PC-3 (cell line): ENCODE results near the gene SLC1A7. TPM values are rescaled to one million over a fixed set of nuclear protein-coding genes. Genes with fewer than 3 reads are reported as not detected.

Experiments
- ATAC-seq: fragments of 200-7000 bp; cut with Tn5 transposase; 2 replicates; pipeline ENCODE4 v1.9.1; 2020; ENCODE audit warnings: mild to moderate bottlenecking, moderate library complexity
- BruUV-seq: library from RNA; stranded (reverse); fragments of 400-500 nt; replicated peaks from 2 replicates; lab custom pipeline; 2021; lab: Mats Ljungman, UMichigan
- CTCF ChIA-PET: fragments of 300-600 bp; sonication (Branson Sonifier 250); formaldehyde crosslinking; loops from one replicate; lab custom pipeline; 2022; ENCODE audit warnings: antibody characterized with exemption; lab: Charles Lee
- POLR2A ChIA-PET: fragments of 300-600 bp; sonication (Branson Sonifier 250); formaldehyde crosslinking; loops from one replicate; lab custom pipeline; 2022; ENCODE audit warnings: antibody characterized with exemption; ENCODE audit not compliant: unreplicated experiment; lab: Charles Lee
- DNase-seq: peaks from one replicate; pipeline ENCODE4 v3.0.0-alpha.2; 2015
- H2AFZ ChIP-seq: fragments of 300-600 bp; sonication (generic); 2 replicates; pipeline ENCODE4 v1.6.0; 2016; ENCODE audit warnings: antibody characterized with exemption, low read length
- H3F3A ChIP-seq: fragments of 300-600 bp; sonication (generic); one replicate; pipeline ENCODE4 v1.6.0; 2017; ENCODE audit warnings: antibody characterized with exemption, low read length, control low read depth, mild to moderate bottlenecking; ENCODE audit not compliant: unreplicated experiment
- H3K27ac ChIP-seq: fragments of 300-600 bp; sonication (generic); 2 replicates; pipeline ENCODE4 v1.5.1; 2016; ENCODE audit warnings: mild to moderate bottlenecking, low read length
- H3K27me3 ChIP-seq: fragments of 300-600 bp; sonication (generic); 2 replicates; pipeline ENCODE4 v1.6.1; 2016; ENCODE audit warnings: low read length, mixed read lengths
- H3K36me3 ChIP-seq: fragments of 300-600 bp; sonication (generic); 2 replicates; pipeline ENCODE4 v1.6.1; 2016; ENCODE audit warnings: low read depth, mixed run types, low read length, mixed read lengths
- H3K4me1 ChIP-seq: fragments of 300-600 bp; sonication (generic); 2 replicates; pipeline ENCODE4 v1.5.1; 2016; ENCODE audit warnings: low read length; ENCODE audit not compliant: insufficient read depth
- H3K4me2 ChIP-seq: fragments of 300-600 bp; sonication (generic); 2 replicates; pipeline ENCODE4 v1.6.0; 2016; ENCODE audit warnings: low read length
- H3K4me3 ChIP-seq: fragments of 300-600 bp; sonication (generic); 2 replicates; pipeline ENCODE4 v1.5.1; 2016; ENCODE audit warnings: mild to moderate bottlenecking, low read length, mixed read lengths
- H3K79me2 ChIP-seq: fragments of 300-600 bp; sonication (generic); 2 replicates; pipeline ENCODE4 v1.6.1; 2017; ENCODE audit warnings: low read length, mixed read lengths
- H3K9ac ChIP-seq: fragments of 300-600 bp; sonication (generic); 2 replicates; pipeline ENCODE4 v1.6.0; 2016; ENCODE audit warnings: mild to moderate bottlenecking, low read length
- H3K9me2 ChIP-seq: fragments of 300-600 bp; sonication (generic); replicated peaks from 2 replicates; pipeline ENCODE4 v1.6.1; 2016; ENCODE audit warnings: mixed run types, low read length, mixed read lengths
- H3K9me3 ChIP-seq: fragments of 300-600 bp; sonication (generic); 2 replicates; pipeline ENCODE4 v1.6.1; 2016; ENCODE audit warnings: low read length, mixed read lengths
- H4K20me1 ChIP-seq: fragments of 300-600 bp; sonication (generic); 2 replicates; pipeline ENCODE4 v1.6.1; 2016; ENCODE audit warnings: low read length, mixed read lengths
- EZH2 ChIP-seq: fragments of 300-600 bp; sonication (generic); IDR thresholded peaks from one replicate; pipeline ENCODE4 v1.6.1; 2017; ENCODE audit warnings: antibody characterized with exemption, mild to moderate bottlenecking, low read length; ENCODE audit not compliant: unreplicated experiment
- EZH2phosphoT487 ChIP-seq: fragments of 300-600 bp; sonication (generic); IDR thresholded peaks from 2 replicates; pipeline ENCODE4 v1.6.1; 2018; ENCODE audit warnings: mild to moderate bottlenecking, antibody characterized with exemption, low read length, borderline replicate concordance
- intact Hi-C: fragments of 100-400 bp; cut with micrococcal nuclease; formaldehyde crosslinking; loops from 2 replicates; pipeline ENCODE4 v1.9.0; 2023
- total RNA-seq: library from RNA; depleted of rRNA; stranded (reverse); fragments of >200 nt; gene quantifications from 2 replicates; pipeline ENCODE4 v1.2.3, GENCODE V29; 2014
- TF ChIP-seq, protein P1 (sequence below): fragments of 300-600 bp; sonication (generic); conservative IDR thresholded peaks from 2 replicates; pipeline ENCODE4 v1.5.1; 2017; ENCODE audit warnings: antibody characterized with exemption, low read depth, mild to moderate bottlenecking, low read length

The SLC1A7 gene
- total RNA-seq, 1 experiment from 2014 or later, result 0.26 TPM

DNA sequence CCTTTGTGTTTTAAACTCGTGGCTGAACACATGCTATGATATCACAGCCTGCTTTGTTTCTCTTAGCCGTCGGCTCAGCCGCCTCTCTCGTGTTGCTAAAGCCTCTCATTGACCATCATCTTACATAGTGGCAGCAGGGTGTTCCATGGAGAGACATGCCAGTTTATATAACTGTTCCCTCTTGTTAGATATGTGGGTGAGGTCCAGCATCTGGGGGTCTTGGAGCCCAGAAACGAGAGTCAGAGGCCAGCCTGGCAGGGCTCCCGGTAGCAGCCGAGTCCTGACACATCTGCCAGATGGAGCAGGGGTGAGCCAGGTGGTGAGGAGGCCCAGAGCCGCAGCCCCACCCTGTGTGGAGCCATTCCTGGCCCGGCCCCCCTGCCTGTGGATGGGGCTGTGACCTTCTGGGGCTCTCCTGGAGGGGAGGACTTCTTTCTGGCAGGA, 68.5 kb downstream of the SLC1A7 start:
- Histone ChIP-seq H3K9me3 (no peaks in the 10 kb centered on the region), H3K4me1 (no peaks in the 10 kb centered on the region), H3K79me2 (no peaks in the 10 kb centered on the region), H3K27ac (no peak overlapping the region), H3K36me3 (no peaks in the 10 kb centered on the region), H3K4me3 (no peak overlapping the region), H3K9ac (no peak overlapping the region), H3K27me3 (no peaks in the 10 kb centered on the region), H4K20me1 (no peaks in the 10 kb centered on the region), H3K4me2 (no peak overlapping the region), H3F3A (no peaks in the 10 kb centered on the region), H3K9me2 (no peaks in the 10 kb centered on the region), H2AFZ (no peak overlapping the region)
- ChIA-PET CTCF (no interaction called here), POLR2A (no interaction called here)
- TF ChIP-seq EZH2 (no peak), EZH2phosphoT487 (no peak)
- TF ChIP-seq, protein P1, sequence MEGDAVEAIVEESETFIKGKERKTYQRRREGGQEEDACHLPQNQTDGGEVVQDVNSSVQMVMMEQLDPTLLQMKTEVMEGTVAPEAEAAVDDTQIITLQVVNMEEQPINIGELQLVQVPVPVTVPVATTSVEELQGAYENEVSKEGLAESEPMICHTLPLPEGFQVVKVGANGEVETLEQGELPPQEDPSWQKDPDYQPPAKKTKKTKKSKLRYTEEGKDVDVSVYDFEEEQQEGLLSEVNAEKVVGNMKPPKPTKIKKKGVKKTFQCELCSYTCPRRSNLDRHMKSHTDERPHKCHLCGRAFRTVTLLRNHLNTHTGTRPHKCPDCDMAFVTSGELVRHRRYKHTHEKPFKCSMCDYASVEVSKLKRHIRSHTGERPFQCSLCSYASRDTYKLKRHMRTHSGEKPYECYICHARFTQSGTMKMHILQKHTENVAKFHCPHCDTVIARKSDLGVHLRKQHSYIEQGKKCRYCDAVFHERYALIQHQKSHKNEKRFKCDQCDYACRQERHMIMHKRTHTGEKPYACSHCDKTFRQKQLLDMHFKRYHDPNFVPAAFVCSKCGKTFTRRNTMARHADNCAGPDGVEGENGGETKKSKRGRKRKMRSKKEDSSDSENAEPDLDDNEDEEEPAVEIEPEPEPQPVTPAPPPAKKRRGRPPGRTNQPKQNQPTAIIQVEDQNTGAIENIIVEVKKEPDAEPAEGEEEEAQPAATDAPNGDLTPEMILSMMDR, result no peak
- intact Hi-C loops, result no loop called here
- ATAC-seq, result no peak
- no peak for DNase-seq
- BruUV-seq, result no TSS peak

DNA sequence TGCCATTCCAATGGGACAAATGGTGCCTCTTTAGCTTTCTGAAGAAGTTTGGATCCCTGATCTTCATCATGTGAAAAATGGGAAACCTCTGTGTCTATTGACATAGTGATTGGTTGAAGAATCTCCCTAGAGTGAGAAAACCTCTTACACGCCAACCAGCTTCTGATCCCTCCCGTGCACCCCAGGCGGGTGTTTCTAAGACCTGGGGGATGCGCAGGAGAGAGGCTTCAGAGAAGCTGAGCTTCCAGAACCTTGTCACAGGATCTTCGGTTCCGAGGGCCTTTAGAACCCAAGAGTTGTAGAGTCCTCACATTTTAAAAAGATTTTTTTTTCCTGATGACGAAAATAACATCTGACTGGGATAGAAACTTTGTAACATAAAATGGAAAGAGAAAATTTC, 69.2 kb downstream of the SLC1A7 start:
- POLR2A ChIA-PET, result interaction anchor here (0.8 kb wide), 1 partner anchor 34 kb away, joined by 3 read pairs; no protein-coding TSS in a partner anchor
- no peaks in the 10 kb centered on the region for H3K79me2 ChIP-seq
- no peak for TF ChIP-seq EZH2phosphoT487
- TF ChIP-seq, protein P1, result no peak
- TF ChIP-seq EZH2, result no peak
- no peaks in the 10 kb centered on the region for H3K36me3 ChIP-seq
- ATAC-seq (no peak), DNase-seq (no peak)
- H3K4me1 ChIP-seq, result no peaks in the 10 kb centered on the region
- H4K20me1 ChIP-seq, result no peaks in the 10 kb centered on the region
- intact Hi-C loops, result no loop called here
- no TSS peak for BruUV-seq
- no peaks in the 10 kb centered on the region for H3K9me3 ChIP-seq
- no peak overlapping the region for H3K4me3 ChIP-seq
- H3K9me2 ChIP-seq, result no peaks in the 10 kb centered on the region
- no peak overlapping the region for H3K27ac ChIP-seq
- H3F3A ChIP-seq, result no peaks in the 10 kb centered on the region
- no peak overlapping the region for H3K4me2 ChIP-seq
- no peak overlapping the region for H2AFZ ChIP-seq
- no peak overlapping the region for H3K9ac ChIP-seq
- CTCF ChIA-PET, result no interaction called here
- H3K27me3 ChIP-seq, result no peaks in the 10 kb centered on the region

DNA sequence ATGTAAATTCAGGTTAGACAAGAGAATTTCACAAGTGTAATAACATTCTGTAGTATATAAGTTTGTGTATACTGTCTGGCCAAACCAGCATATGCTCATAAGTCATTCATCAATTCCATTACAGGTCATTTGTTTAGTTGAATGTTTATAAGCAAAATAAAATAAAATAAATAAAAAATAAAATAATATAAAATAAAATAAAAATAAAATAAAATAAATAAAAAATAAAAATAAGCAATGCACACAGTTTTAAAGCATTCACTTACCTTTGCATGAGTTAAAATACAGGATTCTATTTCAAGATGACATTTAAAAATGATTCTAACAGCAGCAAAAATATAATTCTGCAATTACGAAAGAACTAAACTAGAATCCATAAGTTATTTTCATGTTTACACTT, 70.5 kb downstream of the SLC1A7 start:
- no TSS peak for BruUV-seq
- DNase-seq, result no peak
- H3K27me3 ChIP-seq, result no peaks in the 10 kb centered on the region
- H2AFZ ChIP-seq, result no peak overlapping the region
- ChIA-PET POLR2A (no interaction called here), CTCF (interaction anchor here (0.6 kb wide), 1 partner anchor 23 kb away, joined by 6 read pairs; no protein-coding TSS in a partner anchor)
- H3F3A ChIP-seq, result no peaks in the 10 kb centered on the region
- no peaks in the 10 kb centered on the region for H3K9me3 ChIP-seq
- no peaks in the 10 kb centered on the region for H3K9me2 ChIP-seq
- no peaks in the 10 kb centered on the region for H3K79me2 ChIP-seq
- intact Hi-C loops, result no loop called here
- H3K4me3 ChIP-seq, result no peak overlapping the region
- no peaks in the 10 kb centered on the region for H3K36me3 ChIP-seq
- ATAC-seq, result no peak
- H3K4me2 ChIP-seq, result no peak overlapping the region
- H3K4me1 ChIP-seq, result no peaks in the 10 kb centered on the region
- no peak overlapping the region for H3K9ac ChIP-seq
- TF ChIP-seq, protein P1, result no peak
- TF ChIP-seq EZH2, result no peak
- no peak for TF ChIP-seq EZH2phosphoT487
- H3K27ac ChIP-seq, result no peak overlapping the region
- H4K20me1 ChIP-seq, result no peaks in the 10 kb centered on the region
